C4-2B (cell line): ENCODE data around the gene OSBPL8.

Experiments used
- CTCF ChIP-seq: fragments of 450-650 bp; conservative IDR thresholded peaks from 2 replicates; pipeline ENCODE4 v1.5.1; 2017; ENCODE audit warnings: mild to moderate bottlenecking
- ZFX ChIP-seq: fragments of 450-650 bp; IDR thresholded peaks from 2 replicates; pipeline ENCODE4 v1.6.1; 2017

GRCh38 chr12:76457010-76457409 lies 102.6 kb downstream of the OSBPL8 start:
- TF ChIP-seq CTCF, result no peak
- no peak for TF ChIP-seq ZFX
